HCT116 (cell line): Measurements from ENCODE around the gene MTX2.
"Not testable (repeated sequence)": the region's sequence is repeated elsewhere in the genome, so short reads cannot be mapped to it uniquely, and the experiment has no call there.

Source experiments
- ELF1 ChIP-seq: IDR thresholded peaks from 2 replicates; pipeline ENCODE4 v1.6.1; 2012; ENCODE audit warnings: low read depth, borderline replicate concordance
- EZH2 ChIP-seq: fragments of 200-600 bp; sonication (generic); IDR thresholded peaks from 2 replicates; pipeline ENCODE4 v1.6.1; 2017; ENCODE audit warnings: antibody characterized with exemption, mixed run types
- FOSL1 ChIP-seq: IDR thresholded peaks from 2 replicates; pipeline ENCODE4 v1.6.1; 2012; ENCODE audit warnings: low read depth
- POLR2A ChIP-seq: IDR thresholded peaks from 2 replicates; pipeline ENCODE4 v1.7.0; 2011; ENCODE audit warnings: borderline replicate concordance; ENCODE audit not compliant: insufficient read depth, insufficient read length; ENCODE audit errors: extremely low read depth
- POLR2AphosphoS5 ChIP-seq: IDR thresholded peaks from 2 replicates; pipeline ENCODE4 v1.6.1; 2011; ENCODE audit warnings: mild to moderate bottlenecking, low read depth, low read length, moderate library complexity
- SIN3A ChIP-seq: IDR thresholded peaks from 2 replicates; pipeline ENCODE4 v1.6.1; 2012; ENCODE audit warnings: low read depth
- SP1 ChIP-seq: IDR thresholded peaks from 2 replicates; pipeline ENCODE4 v1.6.1; 2012; ENCODE audit warnings: low read depth
- TCF7L2 ChIP-seq: IDR thresholded peaks from 2 replicates; pipeline ENCODE4 v1.7.0; 2011; ENCODE audit warnings: borderline replicate concordance, inconsistent platforms; ENCODE audit not compliant: insufficient read depth, insufficient read length; ENCODE audit errors: extremely low read depth
- ZNF274 ChIP-seq: fragments of 200-500 bp; sonication (Bioruptor generic); IDR thresholded peaks from 2 replicates; pipeline ENCODE4 v1.6.1; 2014; ENCODE audit warnings: mild to moderate bottlenecking, low read depth, low read length, inconsistent platforms
- TF ChIP-seq, protein P1 (sequence below), 3 experiments: fragments of 200-600 bp in 1 of 3; sonication (generic) in 1 of 3; IDR thresholded peaks in 2 of 3; conservative IDR thresholded peaks in 1 of 3; 2 replicates each; pipeline ENCODE4 v1.5.1; 2012 to 2017; ENCODE audit warnings: low read depth in 2 of 3, low read length in 2 of 3, antibody characterized with exemption in 1 of 3, borderline replicate concordance in 1 of 3, control low read depth in 1 of 3, mild to moderate bottlenecking in 1 of 3, mixed read lengths in 1 of 3, mixed run types in 1 of 3, moderate library complexity in 1 of 3; ENCODE audit not compliant: insufficient read depth in 1 of 3
- TF ChIP-seq, protein P2 (sequence below): IDR thresholded peaks from 2 replicates; pipeline ENCODE4 v1.6.1; 2011; ENCODE audit warnings: mild to moderate bottlenecking, low read length, moderate library complexity; ENCODE audit not compliant: insufficient replicate concordance; ENCODE audit errors: extremely low read depth
- TF ChIP-seq, protein P3 (sequence below): IDR thresholded peaks from 2 replicates; pipeline ENCODE4 v1.6.1; 2012; ENCODE audit warnings: low read depth
- TF ChIP-seq, protein P4 (sequence below): IDR thresholded peaks from 2 replicates; pipeline ENCODE4 v1.6.1; 2012
- TF ChIP-seq, protein P5 (sequence below): IDR thresholded peaks from 2 replicates; pipeline ENCODE4 v1.6.1; 2012

DNA sequence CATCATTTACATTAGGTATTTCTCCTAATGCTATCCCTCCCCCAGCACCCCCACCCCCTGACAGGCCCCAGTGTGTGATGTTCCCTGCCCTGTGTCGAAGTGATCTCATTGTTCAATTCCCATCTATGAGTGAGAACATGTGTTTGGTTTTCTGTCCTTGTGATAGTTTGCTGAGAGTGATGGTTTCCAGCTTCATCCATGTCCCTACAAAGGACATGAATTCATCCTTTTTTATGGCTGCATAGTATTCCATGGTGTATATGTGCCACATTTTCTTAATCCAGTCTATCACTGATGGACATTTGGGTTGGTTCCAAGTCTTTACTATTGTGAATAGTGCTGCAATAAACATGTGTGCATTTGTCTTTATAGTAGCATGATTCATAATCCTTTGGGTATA lies 36.8 kb downstream of the MTX2 start:
- TF ChIP-seq, protein P1, sequence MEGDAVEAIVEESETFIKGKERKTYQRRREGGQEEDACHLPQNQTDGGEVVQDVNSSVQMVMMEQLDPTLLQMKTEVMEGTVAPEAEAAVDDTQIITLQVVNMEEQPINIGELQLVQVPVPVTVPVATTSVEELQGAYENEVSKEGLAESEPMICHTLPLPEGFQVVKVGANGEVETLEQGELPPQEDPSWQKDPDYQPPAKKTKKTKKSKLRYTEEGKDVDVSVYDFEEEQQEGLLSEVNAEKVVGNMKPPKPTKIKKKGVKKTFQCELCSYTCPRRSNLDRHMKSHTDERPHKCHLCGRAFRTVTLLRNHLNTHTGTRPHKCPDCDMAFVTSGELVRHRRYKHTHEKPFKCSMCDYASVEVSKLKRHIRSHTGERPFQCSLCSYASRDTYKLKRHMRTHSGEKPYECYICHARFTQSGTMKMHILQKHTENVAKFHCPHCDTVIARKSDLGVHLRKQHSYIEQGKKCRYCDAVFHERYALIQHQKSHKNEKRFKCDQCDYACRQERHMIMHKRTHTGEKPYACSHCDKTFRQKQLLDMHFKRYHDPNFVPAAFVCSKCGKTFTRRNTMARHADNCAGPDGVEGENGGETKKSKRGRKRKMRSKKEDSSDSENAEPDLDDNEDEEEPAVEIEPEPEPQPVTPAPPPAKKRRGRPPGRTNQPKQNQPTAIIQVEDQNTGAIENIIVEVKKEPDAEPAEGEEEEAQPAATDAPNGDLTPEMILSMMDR (IDR thresholded peaks at IDR 0.05 in 2 of 3, conservative IDR thresholded peaks at IDR 0.05 in 1 of 3; ENCODE audit: borderline replicate concordance in 1 of 3, insufficient read depth in 1 of 3, low read depth in 2 of 3, low read length in 2 of 3), result not testable (repeated sequence)
- TF ChIP-seq, protein P2, sequence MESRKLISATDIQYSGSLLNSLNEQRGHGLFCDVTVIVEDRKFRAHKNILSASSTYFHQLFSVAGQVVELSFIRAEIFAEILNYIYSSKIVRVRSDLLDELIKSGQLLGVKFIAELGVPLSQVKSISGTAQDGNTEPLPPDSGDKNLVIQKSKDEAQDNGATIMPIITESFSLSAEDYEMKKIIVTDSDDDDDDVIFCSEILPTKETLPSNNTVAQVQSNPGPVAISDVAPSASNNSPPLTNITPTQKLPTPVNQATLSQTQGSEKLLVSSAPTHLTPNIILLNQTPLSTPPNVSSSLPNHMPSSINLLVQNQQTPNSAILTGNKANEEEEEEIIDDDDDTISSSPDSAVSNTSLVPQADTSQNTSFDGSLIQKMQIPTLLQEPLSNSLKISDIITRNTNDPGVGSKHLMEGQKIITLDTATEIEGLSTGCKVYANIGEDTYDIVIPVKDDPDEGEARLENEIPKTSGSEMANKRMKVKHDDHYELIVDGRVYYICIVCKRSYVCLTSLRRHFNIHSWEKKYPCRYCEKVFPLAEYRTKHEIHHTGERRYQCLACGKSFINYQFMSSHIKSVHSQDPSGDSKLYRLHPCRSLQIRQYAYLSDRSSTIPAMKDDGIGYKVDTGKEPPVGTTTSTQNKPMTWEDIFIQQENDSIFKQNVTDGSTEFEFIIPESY, result not testable (repeated sequence)
- TF ChIP-seq ZNF274, SP1, ELF1, POLR2AphosphoS5, POLR2A, FOSL1, TCF7L2, SIN3A, EZH2: not testable (repeated sequence)
- TF ChIP-seq, protein P3, sequence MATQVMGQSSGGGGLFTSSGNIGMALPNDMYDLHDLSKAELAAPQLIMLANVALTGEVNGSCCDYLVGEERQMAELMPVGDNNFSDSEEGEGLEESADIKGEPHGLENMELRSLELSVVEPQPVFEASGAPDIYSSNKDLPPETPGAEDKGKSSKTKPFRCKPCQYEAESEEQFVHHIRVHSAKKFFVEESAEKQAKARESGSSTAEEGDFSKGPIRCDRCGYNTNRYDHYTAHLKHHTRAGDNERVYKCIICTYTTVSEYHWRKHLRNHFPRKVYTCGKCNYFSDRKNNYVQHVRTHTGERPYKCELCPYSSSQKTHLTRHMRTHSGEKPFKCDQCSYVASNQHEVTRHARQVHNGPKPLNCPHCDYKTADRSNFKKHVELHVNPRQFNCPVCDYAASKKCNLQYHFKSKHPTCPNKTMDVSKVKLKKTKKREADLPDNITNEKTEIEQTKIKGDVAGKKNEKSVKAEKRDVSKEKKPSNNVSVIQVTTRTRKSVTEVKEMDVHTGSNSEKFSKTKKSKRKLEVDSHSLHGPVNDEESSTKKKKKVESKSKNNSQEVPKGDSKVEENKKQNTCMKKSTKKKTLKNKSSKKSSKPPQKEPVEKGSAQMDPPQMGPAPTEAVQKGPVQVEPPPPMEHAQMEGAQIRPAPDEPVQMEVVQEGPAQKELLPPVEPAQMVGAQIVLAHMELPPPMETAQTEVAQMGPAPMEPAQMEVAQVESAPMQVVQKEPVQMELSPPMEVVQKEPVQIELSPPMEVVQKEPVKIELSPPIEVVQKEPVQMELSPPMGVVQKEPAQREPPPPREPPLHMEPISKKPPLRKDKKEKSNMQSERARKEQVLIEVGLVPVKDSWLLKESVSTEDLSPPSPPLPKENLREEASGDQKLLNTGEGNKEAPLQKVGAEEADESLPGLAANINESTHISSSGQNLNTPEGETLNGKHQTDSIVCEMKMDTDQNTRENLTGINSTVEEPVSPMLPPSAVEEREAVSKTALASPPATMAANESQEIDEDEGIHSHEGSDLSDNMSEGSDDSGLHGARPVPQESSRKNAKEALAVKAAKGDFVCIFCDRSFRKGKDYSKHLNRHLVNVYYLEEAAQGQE, result not testable (repeated sequence)
- TF ChIP-seq, protein P4, sequence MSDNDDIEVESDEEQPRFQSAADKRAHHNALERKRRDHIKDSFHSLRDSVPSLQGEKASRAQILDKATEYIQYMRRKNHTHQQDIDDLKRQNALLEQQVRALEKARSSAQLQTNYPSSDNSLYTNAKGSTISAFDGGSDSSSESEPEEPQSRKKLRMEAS, result not testable (repeated sequence)
- TF ChIP-seq, protein P5, sequence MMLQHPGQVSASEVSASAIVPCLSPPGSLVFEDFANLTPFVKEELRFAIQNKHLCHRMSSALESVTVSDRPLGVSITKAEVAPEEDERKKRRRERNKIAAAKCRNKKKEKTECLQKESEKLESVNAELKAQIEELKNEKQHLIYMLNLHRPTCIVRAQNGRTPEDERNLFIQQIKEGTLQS, result not testable (repeated sequence)
